Measurements from ENCODE around the gene LKAAEAR1.

Gene LKAAEAR1

DNA sequence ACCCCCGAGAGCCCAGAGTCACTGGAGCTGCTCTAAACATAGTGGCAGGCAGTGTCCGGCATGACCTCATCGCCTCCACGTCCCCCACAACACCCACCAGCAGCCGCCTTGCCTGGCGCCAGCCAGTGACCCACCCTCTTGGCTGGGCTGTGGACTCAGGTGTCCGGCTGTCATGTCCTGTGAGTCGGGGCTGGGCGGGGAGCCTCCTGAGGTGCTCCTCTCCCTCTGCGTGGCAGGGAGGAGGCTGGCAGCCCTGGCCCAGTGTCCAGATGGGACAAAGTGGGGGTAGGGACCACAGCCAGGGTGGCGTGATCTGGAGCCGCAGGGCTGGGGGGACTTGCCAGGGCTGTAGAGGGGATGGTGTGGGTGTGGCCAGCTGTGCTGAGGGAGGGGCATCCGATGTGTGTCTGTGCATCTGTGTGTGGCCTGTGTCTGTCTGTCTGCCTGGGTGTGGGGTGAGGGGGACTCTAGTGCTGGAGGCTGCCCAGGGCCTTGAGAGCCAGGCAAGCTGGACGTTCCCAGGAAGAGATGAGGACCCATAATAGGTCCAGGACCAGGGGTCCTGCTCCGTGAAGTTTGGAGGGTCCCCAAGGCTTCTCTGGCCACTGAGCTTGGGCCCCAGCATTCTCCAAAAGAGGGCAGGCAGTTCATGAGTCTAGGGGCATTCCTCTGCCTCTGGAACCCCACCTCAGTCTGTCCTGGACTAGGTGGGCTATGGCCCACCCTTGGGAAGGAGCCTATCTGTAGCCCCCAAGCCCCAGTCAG is 32.5 kb downstream of the LKAAEAR1 start:
- DNase-seq (ENCODE audit: low read depth in 3 of 3), result no peak

DNA sequence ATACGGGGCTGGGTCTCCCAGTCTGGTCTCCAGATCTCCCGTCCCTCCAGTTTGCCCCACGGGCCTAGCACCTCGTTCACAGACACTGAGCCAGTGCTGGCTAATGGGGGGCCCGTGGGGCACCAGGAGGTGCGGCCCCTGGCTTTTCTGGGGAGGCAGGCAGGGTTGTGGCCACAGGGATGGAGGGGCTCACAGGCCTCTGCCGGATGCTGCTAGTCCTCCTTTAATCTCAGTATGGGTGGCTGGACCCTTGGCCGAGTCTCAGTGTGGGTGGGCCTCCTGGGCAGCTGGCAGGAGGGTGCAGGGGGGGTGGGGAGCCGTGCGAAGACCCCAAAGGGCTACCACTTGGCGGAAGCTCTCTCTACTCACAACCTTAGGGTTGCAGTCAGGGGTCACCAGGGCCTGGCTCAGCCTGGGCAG is 33.2 kb downstream of the LKAAEAR1 start:
- DNase-seq (ENCODE audit: low read depth in 3 of 3), result no peak

- no peak for DNase-seq (ENCODE audit: low read depth in 3 of 3)
Measured at GRCh38 chr20:64050261-64051032, 33.8 kb downstream of the LKAAEAR1 start.

- DNase-seq (ENCODE audit: low read depth in 3 of 3), result no peak
Measured at GRCh38 chr20:64049878-64050260, 34.3 kb downstream of the LKAAEAR1 start.

DNA sequence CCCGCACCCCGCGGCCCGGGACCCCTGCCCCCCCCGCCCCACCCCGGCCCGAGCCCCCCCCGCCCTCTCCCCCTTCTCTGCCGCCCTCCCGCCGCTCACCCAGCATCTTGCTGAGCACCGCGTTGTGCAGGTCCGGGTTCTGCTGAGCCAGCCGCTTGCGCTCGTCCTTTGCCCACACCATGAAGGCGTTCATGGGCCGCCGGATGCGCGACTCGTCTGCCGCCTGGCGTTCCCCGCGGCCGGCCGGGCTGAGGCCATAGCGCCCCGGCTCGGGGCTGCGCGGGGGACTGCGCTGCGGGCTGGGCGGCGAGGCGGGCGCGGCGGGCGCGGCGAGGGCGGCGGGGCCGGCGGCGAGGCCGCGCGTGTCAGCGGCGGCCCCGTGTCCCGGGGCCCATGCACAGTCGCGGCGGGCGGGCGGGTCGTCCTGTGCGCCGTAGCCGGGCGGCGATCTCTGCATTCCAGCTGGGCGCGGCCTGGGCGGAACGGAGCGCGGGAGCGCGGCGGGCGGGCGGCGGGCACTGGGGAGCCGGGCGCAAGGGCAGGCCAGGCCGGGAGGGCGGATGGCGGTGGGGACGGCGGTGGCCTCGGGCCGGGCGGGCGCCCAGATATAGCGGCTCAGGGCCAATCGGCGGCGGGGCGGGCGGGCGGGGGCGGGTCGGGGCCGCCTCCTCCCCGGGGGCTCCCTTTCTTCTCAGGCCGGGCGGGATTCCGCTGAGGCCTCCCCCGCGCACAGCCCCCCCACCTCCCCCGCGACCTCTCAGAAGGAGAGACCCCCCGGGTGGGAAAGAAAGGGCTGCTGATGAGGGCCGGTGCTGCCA is 34.9 kb downstream of the LKAAEAR1 start, which contains the start of gene SOX18:
Gene SOX18, minus strand, starts transcription at position 580 of the 818 bp plus-strand sequence. Its CDS starts 123 bp downstream, at position 457.
- DNase-seq (ENCODE audit: low read depth in 3 of 3), result no peak

DNA sequence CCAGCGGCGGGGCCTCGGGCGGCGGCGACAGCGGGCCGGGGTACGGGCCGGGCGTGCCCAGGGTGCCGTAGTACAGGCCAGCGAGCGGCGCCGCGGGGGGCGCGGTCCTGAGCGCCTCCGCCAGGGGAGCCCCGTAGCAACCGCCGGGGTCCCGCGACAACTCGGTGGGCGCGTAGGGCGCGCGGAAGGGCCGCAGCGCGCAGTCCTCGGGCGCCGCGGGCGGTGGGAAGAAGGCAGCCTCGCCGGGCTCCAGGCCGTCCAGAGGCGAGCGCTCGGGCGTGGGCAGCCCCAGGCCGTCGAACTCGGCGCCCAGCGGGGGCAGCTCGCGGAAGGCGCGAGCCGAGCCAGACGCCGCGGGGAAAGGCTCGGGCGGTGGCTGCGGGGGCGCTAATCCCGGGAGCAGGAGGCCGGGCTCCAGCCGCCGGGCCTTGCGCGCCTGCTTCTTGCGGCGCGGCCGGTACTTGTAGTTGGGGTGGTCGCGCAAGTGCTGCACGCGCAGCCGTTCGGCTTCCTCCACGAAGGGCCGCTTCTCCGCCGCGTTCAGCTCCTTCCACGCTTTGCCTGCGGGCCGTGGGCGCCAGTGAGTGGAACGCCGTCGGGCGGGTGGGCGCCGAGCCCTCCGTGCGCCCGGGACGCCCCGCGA is 35.7 kb downstream of the LKAAEAR1 start:
- no peak for DNase-seq (ENCODE audit: low read depth in 3 of 3)

- no peak for DNase-seq (ENCODE audit: low read depth in 3 of 3)
Measured at GRCh38 chr20:64047968-64048401, 36.2 kb downstream of the LKAAEAR1 start.

- DNase-seq (ENCODE audit: low read depth in 3 of 3), result no peak
Measured at GRCh38 chr20:64047046-64047389, 37.2 kb downstream of the LKAAEAR1 start.

- DNase-seq (ENCODE audit: low read depth in 3 of 3), result no peak
Measured at GRCh38 chr20:64045346-64046011, 38.7 kb downstream of the LKAAEAR1 start.

GRCh38 chr20:64044484-64045247 is 39.5 kb downstream of the LKAAEAR1 start:
- no peak for DNase-seq (ENCODE audit: low read depth in 3 of 3)

- no peak for DNase-seq (ENCODE audit: low read depth in 3 of 3)
Measured at GRCh38 chr20:64043768-64044167, 40.4 kb downstream of the LKAAEAR1 start.

DNA sequence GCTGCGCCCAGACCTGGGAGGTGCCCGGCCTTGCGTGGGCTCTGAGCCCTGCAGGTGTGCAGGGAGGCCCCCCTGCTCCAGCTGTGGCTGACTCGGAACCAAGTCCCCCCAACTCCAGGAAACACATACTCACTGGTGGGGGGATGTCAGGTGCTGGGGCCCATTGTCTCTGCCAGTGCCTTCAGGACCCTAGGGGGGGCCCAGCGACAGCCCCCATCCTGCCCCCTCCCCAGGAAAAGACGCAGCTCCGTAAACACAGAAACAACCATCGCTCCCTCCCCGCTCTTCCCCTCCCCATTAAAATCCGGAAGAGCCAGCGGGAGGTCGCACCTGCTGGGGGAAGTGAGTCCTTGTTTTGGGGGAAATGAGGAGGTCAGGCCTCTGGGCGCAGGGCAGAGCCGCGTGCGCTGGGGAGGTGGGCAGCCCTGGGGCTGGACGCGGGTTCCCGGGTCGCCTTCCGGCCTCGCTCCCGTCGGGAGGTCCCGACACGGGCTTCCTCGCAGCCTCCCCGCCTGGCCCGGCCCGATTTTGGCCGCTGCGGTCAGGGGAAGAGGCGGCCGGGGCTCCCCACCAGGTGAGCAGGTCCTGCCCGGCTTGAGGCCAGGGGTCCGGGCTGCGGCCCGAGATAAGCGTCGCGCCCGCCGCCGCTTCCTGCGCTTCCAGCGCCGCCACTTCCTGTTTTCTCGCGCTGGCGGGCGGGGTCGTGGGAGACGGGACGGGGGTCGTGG is 42.0 kb downstream of the LKAAEAR1 start:
- no peak for DNase-seq (ENCODE audit: low read depth in 3 of 3)

- no peak for DNase-seq (ENCODE audit: low read depth in 3 of 3)
Measured at GRCh38 chr20:64041781-64042053, 42.5 kb downstream of the LKAAEAR1 start.

DNA sequence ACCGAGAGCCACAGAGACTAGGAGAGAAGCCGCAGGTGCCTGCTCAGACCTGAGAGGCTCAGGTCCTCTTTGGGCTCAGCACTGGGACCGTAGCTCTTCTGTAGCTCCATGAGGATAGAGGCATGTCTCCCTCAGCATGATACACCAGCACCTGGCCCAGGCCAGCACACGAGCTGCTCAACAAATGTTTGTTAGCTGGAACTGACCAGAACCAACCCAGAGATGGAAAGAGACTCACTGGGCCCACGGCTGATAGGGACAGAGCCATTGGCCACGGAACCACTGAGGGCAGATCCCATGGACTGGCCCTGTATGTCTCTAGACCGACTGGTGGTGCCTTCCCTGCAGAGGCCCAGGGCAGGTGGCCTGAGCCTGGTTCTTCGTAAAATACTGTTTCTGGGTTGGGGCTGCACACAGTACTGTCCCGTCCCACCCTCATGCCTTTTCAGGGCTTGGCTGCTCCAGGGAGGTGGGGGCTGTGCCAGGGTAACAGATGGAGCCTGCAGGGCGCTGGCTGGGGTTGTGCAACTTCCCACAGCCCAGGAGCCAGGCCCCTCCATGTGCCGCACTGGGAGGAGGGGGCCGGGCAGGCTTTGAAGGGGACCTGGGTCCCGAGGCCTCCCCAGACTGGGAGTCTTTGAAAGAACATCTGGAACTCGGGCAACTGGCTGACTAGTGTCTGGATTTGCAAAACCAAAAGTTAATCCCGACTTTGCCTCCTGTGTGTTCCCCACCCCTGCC is 43.0 kb downstream of the LKAAEAR1 start:
- DNase-seq (ENCODE audit: low read depth in 3 of 3), result no peak

- DNase-seq (ENCODE audit: low read depth in 3 of 3), result no peak
Measured at GRCh38 chr20:64040231-64041039, 43.8 kb downstream of the LKAAEAR1 start.

DNA sequence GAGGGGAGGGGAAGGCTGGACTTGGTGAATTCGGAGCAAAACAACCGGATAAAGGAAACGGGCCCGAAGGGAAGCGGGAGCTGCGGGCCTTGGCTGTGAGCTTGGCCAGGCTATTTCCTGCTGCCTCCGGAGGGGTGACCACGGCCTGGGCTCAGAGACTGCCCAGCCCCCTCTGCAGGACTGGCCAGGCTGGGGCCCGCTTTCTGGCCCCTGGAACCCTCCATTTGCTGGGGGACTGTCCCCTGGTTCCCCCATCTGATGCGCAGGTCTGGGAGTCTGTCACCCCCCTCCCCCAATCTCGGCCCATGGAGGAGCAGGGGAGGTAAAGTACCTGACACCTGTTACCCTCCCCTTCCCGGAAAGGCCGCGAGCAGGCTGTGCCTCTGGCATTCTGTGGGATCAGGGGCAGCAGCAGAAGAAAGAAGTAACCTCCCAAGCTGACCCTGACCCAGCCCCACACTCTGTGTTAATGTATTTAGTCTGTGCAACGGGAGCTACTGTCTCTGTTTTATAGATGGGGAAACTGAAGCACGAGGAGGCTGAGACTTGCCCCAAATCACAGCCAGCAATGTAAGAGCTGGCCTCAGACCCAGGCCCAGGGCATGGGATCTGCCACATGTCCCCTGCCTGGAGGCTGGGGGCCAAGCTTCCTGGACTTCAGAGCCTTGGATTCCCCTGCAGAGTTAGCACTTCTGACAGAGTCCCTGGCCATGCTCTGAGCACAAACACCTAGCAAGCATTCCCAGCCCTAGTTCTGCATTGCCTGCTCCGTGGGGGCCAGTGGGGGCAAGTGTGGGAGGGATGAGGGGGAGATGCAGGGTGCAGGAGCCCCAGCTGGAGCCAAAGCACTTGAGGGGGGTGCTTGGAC is 44.7 kb downstream of the LKAAEAR1 start:
- DNase-seq (ENCODE audit: low read depth in 3 of 3), result no peak

GRCh38 chr20:64038565-64039292 is 45.5 kb downstream of the LKAAEAR1 start:
- peak; percentile 59 to 73 (median 61) for DNase-seq (ENCODE audit: low read depth in 3 of 3)
